NCI-H128 (cell line): Measurements from ENCODE around the gene GULP1.
"Not testable (repeated sequence)": the region's sequence is repeated elsewhere in the genome, so short reads cannot be mapped to it uniquely, and the experiment has no call there.

ENCODE experiments used
- DNase-seq: peaks from one replicate; lab custom pipeline; 2025; ENCODE audit not compliant: unreplicated experiment; lab: John Stamatoyannopoulos, UW

Gene GULP1

GRCh38 chr2:188588235-188588634 is 296.6 kb downstream of the GULP1 start:
- DNase-seq = no peak

DNA sequence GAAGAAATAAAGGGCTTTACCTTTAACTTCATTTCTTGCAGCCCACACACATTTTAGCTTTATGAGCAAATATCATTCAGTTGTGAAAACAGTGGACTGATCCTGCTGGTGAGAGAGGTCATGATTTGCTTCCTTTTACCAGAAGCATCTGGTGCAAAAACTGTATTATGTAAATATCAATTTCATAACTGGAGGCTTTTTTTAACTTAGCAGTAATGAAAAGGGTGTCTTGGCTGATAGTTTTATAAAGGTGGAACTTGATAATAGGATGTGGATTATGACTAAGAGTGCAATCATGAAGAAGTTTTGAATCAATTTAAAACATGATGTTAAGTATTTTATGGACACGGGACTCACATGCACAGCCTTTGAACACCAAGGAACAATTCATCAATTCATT is 304.4 kb downstream of the GULP1 start:
- DNase-seq = no peak

DNA sequence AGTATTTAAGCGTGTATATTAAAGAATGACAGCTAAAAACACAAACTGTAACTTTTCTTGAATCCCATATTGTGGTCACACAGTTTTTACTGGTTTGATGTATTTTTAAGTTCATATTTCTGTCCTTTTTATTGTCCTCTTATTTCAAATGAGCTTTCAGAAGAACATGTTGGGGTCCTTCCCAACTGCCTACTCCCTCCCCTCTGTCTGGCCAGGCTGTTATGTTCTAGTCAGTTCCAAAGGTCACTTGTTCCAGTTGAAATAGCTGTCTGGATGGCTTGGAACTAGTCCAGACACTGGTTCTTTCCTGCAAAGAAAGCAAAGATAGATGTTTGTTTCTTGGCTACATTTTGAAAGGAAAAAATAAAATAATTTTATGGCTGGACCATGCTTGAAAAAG is 306.9 kb downstream of the GULP1 start:
- no peak for DNase-seq

- no peak for DNase-seq
Observed at GRCh38 chr2:188599140-188599539, 307.5 kb downstream of the GULP1 start.

DNA sequence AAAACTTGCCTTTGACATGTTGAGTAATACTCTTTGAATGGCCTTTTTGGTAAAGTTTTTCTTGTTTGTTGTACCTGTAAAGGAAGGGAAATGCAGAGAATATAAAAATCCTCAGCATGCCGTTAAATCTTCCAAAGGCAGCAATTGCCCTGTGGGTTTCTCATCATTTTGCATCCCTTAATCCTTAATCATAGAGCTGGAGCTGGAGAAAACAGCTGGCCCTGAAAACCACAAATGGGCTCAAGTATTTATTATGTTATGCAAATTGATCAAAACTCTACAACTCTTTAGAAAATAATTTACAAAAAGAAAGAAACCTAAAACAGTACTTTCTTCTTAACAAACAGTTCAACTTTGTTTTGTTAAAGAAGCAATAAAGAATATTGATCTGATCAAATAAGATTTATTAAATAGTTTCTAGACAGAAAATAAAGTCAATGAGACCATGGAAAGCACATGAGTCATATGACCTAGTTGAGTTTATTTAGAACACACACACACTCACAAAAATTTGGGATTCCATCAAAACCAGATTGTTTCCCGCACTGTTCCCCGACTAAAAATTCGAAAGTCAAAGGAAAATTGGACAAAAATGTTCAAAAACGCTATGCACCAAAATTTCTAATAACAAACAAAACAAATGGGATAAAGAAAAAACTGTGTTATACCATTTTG is 309.0 kb downstream of the GULP1 start:
- DNase-seq = no peak

GRCh38 chr2:188601391-188601790 is 309.7 kb downstream of the GULP1 start:
- no peak for DNase-seq

DNA sequence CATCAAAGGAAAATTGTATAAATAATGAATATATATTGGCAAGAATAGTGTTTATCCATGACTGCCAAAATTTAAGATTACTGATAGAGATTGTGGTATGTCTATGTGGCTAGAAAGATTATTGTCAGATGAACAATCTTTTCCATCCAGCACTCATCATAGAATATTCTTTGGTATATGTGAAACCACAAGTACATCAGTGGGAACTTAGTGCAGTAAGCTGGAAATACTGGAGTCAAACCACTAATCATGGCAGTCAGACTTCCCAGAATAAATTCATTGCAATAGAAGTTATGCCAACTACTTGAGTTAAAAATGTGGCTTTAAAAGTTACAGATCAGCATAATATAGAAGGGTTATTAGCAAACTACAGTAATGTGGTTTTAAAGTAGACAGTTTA is 310.3 kb downstream of the GULP1 start:
- DNase-seq = no peak

DNA sequence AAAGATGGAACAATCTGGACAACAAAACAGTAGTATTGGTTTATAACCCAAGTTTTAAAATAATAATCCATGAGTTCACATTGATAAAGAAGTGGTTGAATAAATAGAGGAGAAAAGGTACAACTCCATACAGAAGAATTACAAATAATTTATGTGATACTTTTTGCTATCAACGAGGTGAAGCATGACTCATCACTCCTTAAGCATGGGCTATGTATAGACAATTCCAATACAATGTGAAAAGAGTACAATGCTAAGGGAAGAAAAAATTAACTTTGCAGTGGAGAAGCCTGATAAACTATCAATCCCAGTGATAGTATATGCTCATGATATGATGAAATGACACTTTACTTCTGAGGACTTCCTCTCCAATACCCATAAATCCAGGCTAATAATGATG is 312.9 kb downstream of the GULP1 start:
- no peak for DNase-seq

DNA sequence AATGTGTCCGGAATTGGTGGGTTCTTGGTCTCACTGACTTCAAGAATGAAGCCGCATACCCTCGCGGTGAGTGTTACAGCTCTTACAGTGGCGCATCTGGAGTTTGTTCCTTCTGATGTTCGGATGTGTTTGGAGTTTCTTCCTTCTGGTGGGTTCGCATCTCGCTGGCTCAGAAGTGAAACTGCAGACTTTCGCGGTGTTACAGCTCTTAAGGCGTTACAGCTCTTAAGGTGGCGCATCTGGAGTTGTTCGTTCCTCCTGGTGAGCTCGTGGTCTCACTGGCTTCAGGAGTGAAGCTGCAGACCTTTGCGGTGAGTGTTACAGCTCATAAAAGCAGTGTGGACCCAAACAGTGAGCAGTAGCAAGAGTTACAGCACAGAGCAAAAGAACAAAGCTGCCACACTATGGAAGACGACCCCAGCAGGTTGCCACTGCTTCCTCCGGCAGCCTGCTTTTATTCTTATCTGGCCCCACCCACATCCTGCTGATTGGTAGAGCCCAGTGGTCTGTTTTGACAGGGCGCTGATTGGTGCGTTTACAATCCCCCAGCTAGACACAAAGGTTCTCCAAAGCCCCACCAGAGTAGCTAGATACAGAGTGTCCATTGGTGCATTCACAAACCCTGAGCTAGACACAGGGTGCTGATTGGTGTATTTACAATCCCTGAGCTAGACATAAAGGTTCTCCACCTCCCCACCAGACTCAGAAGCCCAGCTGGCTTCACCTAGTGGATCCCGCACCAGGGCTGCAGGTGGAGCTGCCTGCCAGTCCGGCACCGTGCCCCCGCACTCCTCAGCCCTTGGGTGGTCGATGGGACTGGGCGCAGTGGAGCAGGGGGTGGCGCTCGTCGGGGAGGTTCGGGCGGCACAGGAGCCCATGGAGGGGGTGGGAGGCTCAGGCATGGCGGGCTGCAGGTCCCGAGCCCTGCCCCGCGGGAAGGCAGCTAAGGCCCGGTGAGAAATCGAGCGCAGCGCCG is 314.2 kb downstream of the GULP1 start:
- DNase-seq = not testable (repeated sequence)

- not testable (repeated sequence) for DNase-seq
Observed at GRCh38 chr2:188606596-188606995, 314.9 kb downstream of the GULP1 start.

DNA sequence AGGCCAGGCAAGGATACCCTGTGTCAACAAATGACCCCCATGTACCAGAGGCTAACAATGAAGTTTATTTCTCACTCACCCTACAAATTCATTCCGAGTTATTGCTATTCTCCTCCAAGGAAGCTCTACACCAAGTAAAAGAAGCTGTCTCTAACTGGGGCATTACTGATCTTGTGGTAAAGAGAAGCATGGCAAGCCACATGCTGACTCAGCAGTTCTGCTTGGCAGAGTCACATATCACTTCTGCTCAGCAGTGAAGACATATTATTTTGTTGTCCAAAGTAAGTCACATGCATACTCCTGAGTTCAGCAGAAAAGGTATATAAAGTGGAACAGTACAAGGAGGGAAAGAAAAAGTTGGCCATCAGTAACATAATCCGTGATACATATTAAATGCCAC is 315.8 kb downstream of the GULP1 start:
- no peak for DNase-seq

GRCh38 chr2:188609321-188610049 is 317.8 kb downstream of the GULP1 start:
- DNase-seq = no peak

DNA sequence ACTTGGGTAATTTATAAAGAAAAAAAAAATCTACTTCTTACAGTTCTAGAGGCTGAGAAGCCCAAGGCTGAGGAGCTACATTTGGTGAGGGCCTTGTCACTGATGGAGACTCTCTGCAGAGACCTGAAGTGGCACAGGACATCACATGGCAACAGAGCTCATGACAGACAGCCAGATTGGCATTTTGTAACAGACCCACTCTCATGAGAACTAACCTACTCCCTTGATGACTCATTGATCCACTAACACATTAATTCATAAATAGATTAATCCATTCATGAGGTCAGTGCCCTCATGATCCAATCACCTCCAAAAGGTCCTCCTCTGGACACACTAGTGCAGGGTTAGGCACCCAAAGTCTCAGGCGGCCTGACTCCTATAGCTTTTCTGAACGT is 318.4 kb downstream of the GULP1 start:
- DNase-seq = no peak

DNA sequence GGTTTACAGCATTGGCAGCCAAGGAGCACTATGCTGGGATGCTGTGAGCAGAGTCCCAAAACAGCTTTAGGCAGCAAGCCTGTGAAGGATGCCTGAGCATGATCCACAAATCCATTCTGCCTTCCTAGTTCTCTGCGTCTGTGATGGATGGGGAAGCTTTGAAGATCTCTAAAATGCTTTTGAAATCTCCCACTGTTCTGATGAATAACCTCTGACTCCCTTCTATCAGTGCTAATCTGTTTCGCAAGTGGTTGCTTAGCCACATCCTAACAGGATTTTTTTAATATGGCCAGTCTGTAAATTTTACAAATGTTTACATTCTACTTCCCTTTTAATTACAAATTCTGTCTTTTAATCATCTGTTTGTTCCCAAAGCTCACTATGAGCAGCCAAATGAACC is 319.2 kb downstream of the GULP1 start:
- no peak for DNase-seq

DNA sequence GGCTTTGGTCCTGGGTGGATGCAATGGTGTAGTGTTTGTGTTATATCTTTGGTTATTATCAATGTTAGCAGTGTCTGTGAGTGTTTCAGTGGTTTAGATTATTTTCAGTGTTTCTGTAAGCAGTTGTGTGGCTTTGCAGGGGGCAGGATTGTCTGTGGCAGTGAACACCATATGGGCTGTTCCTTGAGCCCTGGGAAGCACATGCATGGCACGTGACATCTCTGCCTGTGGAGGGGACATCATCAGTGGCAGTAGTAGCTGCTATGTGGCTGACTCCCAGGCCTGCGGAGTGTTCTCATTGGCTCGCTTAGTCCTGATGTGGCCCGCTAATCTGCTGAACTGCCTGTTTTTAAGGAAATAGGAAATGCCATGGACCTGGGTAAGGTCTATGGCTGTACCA is 327.5 kb downstream of the GULP1 start:
- DNase-seq = no peak

GRCh38 chr2:188620916-188621315 is 329.2 kb downstream of the GULP1 start:
- no peak for DNase-seq

- no peak for DNase-seq
Observed at GRCh38 chr2:188622601-188623260, 331.1 kb downstream of the GULP1 start.

GRCh38 chr2:188623995-188624643 is 332.4 kb downstream of the GULP1 start:
- no peak for DNase-seq

- DNase-seq = no peak
Observed at GRCh38 chr2:188627471-188627870, 335.8 kb downstream of the GULP1 start.

DNA sequence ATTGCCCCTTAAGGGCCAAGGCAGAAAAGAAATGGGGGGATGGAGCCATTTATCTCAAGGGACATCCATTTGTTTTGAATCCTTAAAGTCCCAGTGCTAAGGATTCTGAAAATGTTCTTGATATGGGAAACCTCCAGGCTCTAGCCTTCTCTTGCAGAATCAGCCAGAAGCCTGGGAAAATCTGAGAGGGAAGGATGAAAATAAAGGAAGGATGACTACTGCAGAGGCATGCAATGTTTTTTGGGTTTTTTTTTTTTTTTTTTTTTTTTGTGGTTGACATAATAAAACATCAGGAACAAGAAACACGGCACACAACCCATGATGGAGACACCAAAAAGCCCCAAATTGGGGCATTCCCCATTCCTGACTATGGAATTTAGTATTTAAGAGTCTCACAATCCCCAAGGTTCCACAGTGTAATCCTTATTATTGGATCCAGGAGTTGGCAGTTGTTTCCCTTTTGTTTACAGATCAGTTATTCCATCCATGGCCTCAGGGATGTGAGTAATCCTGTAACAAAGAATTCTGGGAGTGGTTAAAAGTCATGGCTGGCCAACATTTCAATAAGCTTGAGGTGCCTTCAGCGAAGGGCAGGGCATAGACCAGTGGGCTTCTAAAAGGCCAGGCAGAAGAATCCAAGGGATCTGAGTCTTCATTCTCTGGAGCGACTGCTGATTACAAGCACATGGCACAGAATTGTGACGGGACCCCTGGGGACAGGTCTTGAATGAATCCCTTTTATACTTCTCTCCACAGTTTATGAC is 337.5 kb downstream of the GULP1 start:
- no peak for DNase-seq
